Naive thymus-derived CD8-positive, alpha-beta T cell (primary cell): Measurements from ENCODE around the gene TUT1. TPM values are rescaled to one million over a fixed set of nuclear protein-coding genes. Genes with fewer than 3 reads are reported as not detected.
"Not testable (repeated sequence)": the region's sequence is repeated elsewhere in the genome, so short reads cannot be mapped to it uniquely, and the experiment has no call there.

Experiments
- ATAC-seq, 2 donors: fragments of 150-1000 bp; cut with Tn5 transposase in 1 of 2; sonication (Bioruptor Pico), chemical (Tn5 transposase) in 1 of 2; 1 replicate in 1 of 2; 2 replicates in 1 of 2; pipeline ENCODE4 v1.10.0; 2021; ENCODE audit warnings: mild to moderate bottlenecking in 2 of 2, moderate library complexity in 2 of 2
- POLR2A ChIA-PET: fragments of 350-600 bp; sonication (Branson Sonifier 250); formaldehyde crosslinking; loops from one replicate; lab custom pipeline; 2021; ENCODE audit warnings: antibody characterized with exemption; lab: Charles Lee
- DNase-seq, 10 donors: peaks; one replicate each; pipeline versions ENCODE4 v3.0.0 to v3.0.0-alpha.2; 2020 to 2022
- H3K27ac Mint-ChIP-seq, 10 donors: one replicate each; pipeline ENCODE4 v1.8.0; 2020 to 2022; ENCODE audit warnings: mild to moderate bottlenecking in 10 of 10, mixed read lengths in 10 of 10, moderate library complexity in 4 of 10, inconsistent platforms in 1 of 10
- H3K27me3 Mint-ChIP-seq, 5 donors: one replicate each; pipeline ENCODE4 v1.8.0; 2021 to 2022; ENCODE audit warnings: mixed read lengths in 5 of 5
- H3K36me3 Mint-ChIP-seq, 3 donors: one replicate each; pipeline ENCODE4 v1.8.0; 2020 to 2022; ENCODE audit warnings: mixed read lengths in 3 of 3, mild to moderate bottlenecking in 2 of 3, inconsistent platforms in 1 of 3
- H3K4me1 Mint-ChIP-seq, 4 donors: one replicate each; pipeline ENCODE4 v1.8.0; 2021 to 2022; ENCODE audit warnings: mixed read lengths in 4 of 4
- H3K4me3 Mint-ChIP-seq, 10 donors: one replicate each; pipeline ENCODE4 v1.8.0; 2020 to 2022; ENCODE audit warnings: mild to moderate bottlenecking in 10 of 10, mixed read lengths in 10 of 10, moderate library complexity in 6 of 10, inconsistent platforms in 1 of 10
- H3K9me3 Mint-ChIP-seq, 9 donors: one replicate each; pipeline ENCODE4 v1.8.0; 2020 to 2022; ENCODE audit warnings: mixed read lengths in 9 of 9, mild to moderate bottlenecking in 3 of 9, inconsistent platforms in 1 of 9, moderate library complexity in 1 of 9
- polyA plus RNA-seq, 3 donors: library from polyadenylated mRNA; unstranded; fragments of 300-500 nt; fragmentation: Illumina TruSeq; gene quantifications; one replicate each; pipeline ENCODE4 v1.2.3, GENCODE V29; 2021
- total RNA-seq, 8 experiments: library from RNA in 2 of 8; stranded (reverse) in 2 of 8; gene quantifications; one replicate each; pipeline ENCODE4 v1.2.3 and lab custom pipeline; 2021 to 2026

The TUT1 gene
- total and polyA plus RNA-seq, 5 experiments from 2014 or later, result 12.8 to 50.9 (median 24.4) TPM

DNA sequence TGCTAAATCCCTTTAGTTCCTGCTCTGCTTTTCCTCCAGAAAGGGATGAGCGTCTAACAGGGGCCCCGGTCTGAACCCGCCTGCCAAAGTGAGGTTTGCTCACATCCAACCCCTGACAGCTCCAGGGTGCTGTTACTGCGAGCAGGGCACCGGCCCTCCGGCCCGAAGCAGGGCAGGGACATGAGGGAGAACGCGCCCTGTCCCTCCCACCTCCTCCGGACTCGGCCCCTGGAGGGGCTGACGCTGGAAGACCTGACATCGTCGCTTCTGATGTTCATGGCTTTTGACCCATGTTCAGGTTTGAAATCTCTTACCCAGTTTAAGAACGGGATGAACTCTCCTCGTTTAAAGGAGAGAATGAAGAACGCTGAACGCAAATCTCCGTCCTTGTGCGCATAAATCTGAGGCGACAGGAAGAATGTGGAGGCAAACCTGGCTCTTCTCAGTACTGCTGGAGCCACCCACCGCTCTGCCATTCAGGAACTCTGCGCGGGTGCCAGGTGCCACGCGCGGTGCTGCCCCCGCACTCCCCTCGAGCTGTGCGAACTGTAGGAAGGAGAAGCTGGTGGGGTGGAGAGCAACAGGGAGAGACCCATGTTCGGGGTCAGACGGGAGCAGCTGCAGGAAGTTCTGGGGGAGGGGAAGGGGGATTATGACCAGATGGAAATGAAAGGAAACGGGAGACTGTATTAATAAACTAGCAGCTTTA, 16.8 kb downstream of the TUT1 start:
- Mint-ChIP-seq H3K27me3 (no peaks in the 10 kb centered on the region), H3K9me3 (no peaks in the 10 kb centered on the region), H3K4me3 (peak overlapping the region; percentile 93 to 99 (median 97)), H3K27ac (peak overlapping the region; percentile 90 to 99 (median 98)), H3K36me3 (peaks cover 0 to 68% (median 10%) of the 10 kb centered on the region in 3 donors), H3K4me1 (peaks cover 41 to 58% (median 51%) of the 10 kb centered on the region in 4 donors)
- ATAC-seq, result peak; percentile 16 to 20
- no peak for DNase-seq
- POLR2A ChIA-PET, result interaction anchor here (0.6 to 7.5 kb wide), 35 partner anchors 12 to 307 kb away, joined by 3 to 104 read pairs (median 6); partner anchors contain the start of genes B3GAT3, C11orf98, CSKMT and HNRNPUL2

- ATAC-seq, result peak; percentile 91 to 92
- Mint-ChIP-seq H3K4me3 (peak within 1 kb of the TSS; percentile 93 to 99 (median 97)), H3K36me3 (peaks cover 0 to 73% (median 10%) of the 10 kb centered on the region in 3 donors), H3K27ac (peak within 1 kb of the TSS; percentile 90 to 99 (median 98)), H3K27me3 (no peaks in the 10 kb centered on the region), H3K9me3 (no peaks in the 10 kb centered on the region), H3K4me1 (peaks cover 41 to 59% (median 53%) of the 10 kb centered on the region in 4 donors)
- POLR2A ChIA-PET, result interaction anchor here (0.6 to 7.5 kb wide), 34 partner anchors 12 to 307 kb away, joined by 3 to 104 read pairs (median 6); partner anchors contain the start of genes B3GAT3, C11orf98, CSKMT and HNRNPUL2
- peak; percentile 94 to 100 (median 98) for DNase-seq
Measured at GRCh38 chr11:62573592-62574362, 17.5 kb downstream of the TUT1 start, which contains the start of gene EEF1G. Gene EEF1G (minus strand): TSS chr11:62573891. CDS start chr11:62573842, 49 bp downstream.

GRCh38 chr11:62573006-62573591, 18.2 kb downstream of the TUT1 start:
- peak overlapping the region; percentile 90 to 99 (median 98) for H3K27ac Mint-ChIP-seq
- peaks cover 0 to 71% (median 10%) of the 10 kb centered on the region in 3 donors for H3K36me3 Mint-ChIP-seq
- ATAC-seq (peak; percentile 19 to 20), DNase-seq (peak in 3 of 10 donors; percentile 40 to 46 (median 45))
- H3K4me1 Mint-ChIP-seq, result peaks cover 41 to 59% (median 56%) of the 10 kb centered on the region in 4 donors
- H3K4me3 Mint-ChIP-seq, result peak overlapping the region; percentile 93 to 99 (median 97)
- H3K9me3 Mint-ChIP-seq, result no peaks in the 10 kb centered on the region
- POLR2A ChIA-PET, result interaction anchor here (0.5 to 7.5 kb wide), 35 partner anchors 12 to 308 kb away, joined by 3 to 104 read pairs (median 6); partner anchors contain the start of genes B3GAT3, C11orf98, CSKMT and HNRNPUL2
- H3K27me3 Mint-ChIP-seq, result no peaks in the 10 kb centered on the region

- POLR2A ChIA-PET, result interaction anchor here (0.5 to 7.5 kb wide), 9 partner anchors 13 to 283 kb away, joined by 3 to 104 read pairs (median 6); partner anchors contain the start of genes HNRNPUL2, MTA2, TTC9C and TUT1
- Mint-ChIP-seq H3K27me3 (no peaks in the 10 kb centered on the region), H3K4me3 (peak overlapping the region; percentile 93 to 99 (median 97)), H3K36me3 (peaks cover 0 to 70% (median 10%) of the 10 kb centered on the region in 3 donors), H3K27ac (peak overlapping the region; percentile 90 to 99 (median 98)), H3K4me1 (peaks cover 41 to 61% (median 56%) of the 10 kb centered on the region in 4 donors), H3K9me3 (no peaks in the 10 kb centered on the region)
- no peak for DNase-seq
- ATAC-seq, result no peak
Measured at GRCh38 chr11:62572431-62572830, 18.9 kb downstream of the TUT1 start.

DNA sequence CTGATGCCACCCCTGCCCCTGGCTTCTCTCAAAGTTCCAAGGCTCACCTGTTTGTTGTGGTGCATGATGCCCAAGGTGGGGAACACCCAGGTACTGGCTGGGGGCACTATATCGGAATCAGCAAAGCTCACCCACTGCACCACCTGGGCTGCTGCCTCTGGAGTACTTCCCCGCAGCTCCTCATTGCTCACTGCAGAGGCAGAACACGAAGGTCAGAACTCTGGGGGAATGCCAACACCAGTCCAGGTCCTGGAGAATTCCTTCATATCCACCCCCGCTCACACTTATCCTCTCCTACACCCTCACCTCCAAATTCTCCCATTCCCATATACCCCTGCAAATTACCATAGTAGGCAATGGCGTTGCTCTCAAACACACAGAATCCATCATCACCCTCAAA, 19.8 kb downstream of the TUT1 start:
- H3K27ac Mint-ChIP-seq, result peak overlapping the region in 9 of 10 donors; percentile 16 to 99 (median 87)
- not testable (repeated sequence) for H3K27me3 Mint-ChIP-seq, ATAC-seq, DNase-seq, H3K9me3 Mint-ChIP-seq
- peaks cover 44 to 70% (median 61%) of the 10 kb centered on the region in 4 donors for H3K4me1 Mint-ChIP-seq
- peak overlapping the region in 7 of 10 donors; percentile 27 to 99 (median 54) for H3K4me3 Mint-ChIP-seq
- POLR2A ChIA-PET, result interaction anchor here (1.0 to 3.5 kb wide), 5 partner anchors 12 to 123 kb away, joined by 3 to 30 read pairs (median 3); partner anchors contain the start of gene TUT1
- H3K36me3 Mint-ChIP-seq, result peaks cover under 1 to 73% (median 10%) of the 10 kb centered on the region in 3 donors

DNA sequence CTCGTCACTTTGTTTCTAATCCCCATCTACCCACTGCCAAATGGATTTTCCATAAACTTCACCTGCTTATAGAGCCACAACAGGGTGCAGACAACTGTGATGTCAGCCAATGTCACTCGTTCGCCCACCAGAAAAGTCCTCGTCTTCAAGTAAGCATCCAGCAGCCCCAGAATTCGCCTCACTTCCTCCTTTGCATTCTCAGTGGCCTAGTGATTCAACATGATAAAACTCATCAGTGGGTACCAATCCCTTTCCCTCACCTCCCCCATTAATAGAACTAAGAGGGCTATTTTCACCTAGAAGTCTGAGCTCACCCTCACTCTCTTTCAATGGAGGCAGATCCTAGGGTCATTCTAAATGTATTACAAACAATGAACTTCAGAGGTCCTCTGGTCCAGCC, 20.4 kb downstream of the TUT1 start:
- DNase-seq, H3K27me3 Mint-ChIP-seq, H3K9me3 Mint-ChIP-seq, ATAC-seq: not testable (repeated sequence)
- Mint-ChIP-seq H3K27ac (peak overlapping the region; percentile 16 to 98 (median 81)), H3K4me1 (peaks cover 48 to 74% (median 65%) of the 10 kb centered on the region in 4 donors), H3K4me3 (peak overlapping the region in 8 of 10 donors; percentile 20 to 99 (median 36)), H3K36me3 (peaks cover 5 to 75% (median 10%) of the 10 kb centered on the region in 3 donors)
- POLR2A ChIA-PET, result interaction anchor here (1.0 to 3.5 kb wide), 5 partner anchors 11 to 124 kb away, joined by 3 to 30 read pairs (median 3); partner anchors contain the start of gene TUT1

DNA sequence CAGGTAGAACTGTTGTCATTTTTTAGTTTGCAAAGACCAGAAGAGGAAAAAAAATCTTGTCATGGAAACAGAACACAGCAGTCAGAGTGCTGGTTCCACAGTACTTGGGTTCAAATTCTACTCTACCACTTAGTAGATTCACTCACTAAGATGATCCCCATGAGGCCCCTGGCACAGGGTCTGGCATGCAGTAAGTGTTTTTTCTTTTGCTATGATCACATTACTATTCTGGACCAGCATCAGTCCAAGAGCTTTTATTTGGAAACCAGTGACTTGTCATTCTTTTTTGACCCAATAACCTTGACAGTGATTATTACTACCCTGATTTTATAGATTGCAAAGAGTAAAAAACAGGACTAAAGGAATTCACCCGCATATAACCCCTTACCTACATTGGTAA, 21.7 kb downstream of the TUT1 start:
- peaks cover 41 to 67% (median 59%) of the 10 kb centered on the region in 4 donors for H3K4me1 Mint-ChIP-seq
- POLR2A ChIA-PET, result interaction anchor here (0.6 to 2.3 kb wide), 7 partner anchors 8 to 48 kb away, joined by 3 to 10 read pairs (median 4); partner anchors contain the start of genes ROM1 and TUT1
- H3K9me3 Mint-ChIP-seq, result no peaks in the 10 kb centered on the region
- H3K27ac Mint-ChIP-seq, result peak overlapping the region in 5 of 10 donors; percentile 5 to 98 (median 37)
- H3K4me3 Mint-ChIP-seq, result no peak overlapping the region
- ATAC-seq (no peak), DNase-seq (no peak)
- peaks cover 5 to 84% (median 15%) of the 10 kb centered on the region in 3 donors for H3K36me3 Mint-ChIP-seq
- H3K27me3 Mint-ChIP-seq, result no peaks in the 10 kb centered on the region

GRCh38 chr11:62567018-62567633, 24.2 kb downstream of the TUT1 start:
- peak overlapping the region; percentile 31 to 79 (median 66) for H3K27ac Mint-ChIP-seq
- DNase-seq, result no peak
- H3K4me3 Mint-ChIP-seq, result no peak overlapping the region
- H3K9me3 Mint-ChIP-seq, result no peaks in the 10 kb centered on the region
- POLR2A ChIA-PET, result interaction anchor here (0.6 to 1.0 kb wide), 3 partner anchors 15 to 219 kb away, joined by 3 to 5 read pairs (median 5); no protein-coding TSS in a partner anchor
- no peaks in the 10 kb centered on the region for H3K27me3 Mint-ChIP-seq
- peaks cover 5 to 92% (median 15%) of the 10 kb centered on the region in 3 donors for H3K36me3 Mint-ChIP-seq
- ATAC-seq, result no peak
- H3K4me1 Mint-ChIP-seq, result peaks cover 25 to 49% (median 45%) of the 10 kb centered on the region in 4 donors

DNA sequence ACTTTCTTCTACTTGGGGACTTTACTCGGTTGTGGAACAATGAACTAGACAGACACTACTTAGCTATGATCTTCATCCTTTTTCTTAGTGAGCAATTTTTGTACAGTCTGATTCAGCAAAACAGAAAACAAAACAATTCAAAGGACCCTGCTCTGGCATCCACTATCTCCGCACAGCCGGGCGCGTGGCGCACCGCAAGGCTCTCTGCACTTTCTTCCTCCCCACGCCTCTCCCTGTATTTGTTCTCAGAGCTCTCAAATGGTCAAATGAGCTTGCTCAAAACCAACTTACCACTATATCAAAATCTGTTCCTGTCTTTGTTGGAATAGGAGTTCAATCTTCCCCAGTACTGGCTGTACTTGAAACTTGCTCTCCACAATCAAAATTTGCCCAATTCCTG, 25.1 kb downstream of the TUT1 start:
- H3K27ac Mint-ChIP-seq, result peak overlapping the region in 7 of 10 donors; percentile 25 to 72 (median 49)
- H3K36me3 Mint-ChIP-seq, result peaks cover 5 to 92% (median 11%) of the 10 kb centered on the region in 3 donors
- POLR2A ChIA-PET, result no interaction called here
- peak overlapping the region in 1 of 10 donors; percentile 26 for H3K4me3 Mint-ChIP-seq
- DNase-seq (no peak), ATAC-seq (no peak)
- peaks cover 22 to 46% (median 41%) of the 10 kb centered on the region in 4 donors for H3K4me1 Mint-ChIP-seq
- no peaks in the 10 kb centered on the region for H3K9me3 Mint-ChIP-seq
- H3K27me3 Mint-ChIP-seq, result no peaks in the 10 kb centered on the region

GRCh38 chr11:62565100-62565802, 26.1 kb downstream of the TUT1 start:
- peaks cover 20 to 46% (median 40%) of the 10 kb centered on the region in 4 donors for H3K4me1 Mint-ChIP-seq

More at GRCh38 chr11:62565100-62565802, 26.1 kb downstream of the TUT1 start:
- no peak for DNase-seq
- POLR2A ChIA-PET, result interaction anchor here (0.6 to 0.9 kb wide), 2 partner anchors 13 to 1705 kb away, joined by 3 read pairs; no protein-coding TSS in a partner anchor
- H3K9me3 Mint-ChIP-seq, result no peaks in the 10 kb centered on the region
- H3K27ac Mint-ChIP-seq, result peak overlapping the region in 8 of 10 donors; percentile 24 to 82 (median 43)
- H3K36me3 Mint-ChIP-seq, result peaks cover 5 to 89% (median 5%) of the 10 kb centered on the region in 3 donors
- ATAC-seq, result no peak
- H3K27me3 Mint-ChIP-seq, result no peaks in the 10 kb centered on the region
- no peak overlapping the region for H3K4me3 Mint-ChIP-seq
